Cardiac fibroblast (primary cell): Measurements from ENCODE around the gene RALB.
A peak's percentile ranks its signal among the peaks of the same experiment; 100 is the strongest.

Experiments
- DNase-seq, 2 donors: peaks; one replicate each; pipeline versions ENCODE4 v3.0.0 to v3.0.0-alpha.2; 2010; ENCODE audit warnings: low read depth in 2 of 2
- H3K4me3 ChIP-seq, 2 donors: replicated peaks in 1 of 2; 1 replicate in 1 of 2; 2 replicates in 1 of 2; pipeline ENCODE4 v1.5.1; 2011; ENCODE audit warnings: low read depth in 2 of 2, low read length in 2 of 2, mild to moderate bottlenecking in 2 of 2, moderate library complexity in 1 of 2
- TF ChIP-seq, protein P1 (sequence below): IDR thresholded peaks from one replicate; pipeline ENCODE4 v1.5.1; 2011; ENCODE audit warnings: low read depth, mild to moderate bottlenecking, low read length, inconsistent platforms

RALB gene

DNA sequence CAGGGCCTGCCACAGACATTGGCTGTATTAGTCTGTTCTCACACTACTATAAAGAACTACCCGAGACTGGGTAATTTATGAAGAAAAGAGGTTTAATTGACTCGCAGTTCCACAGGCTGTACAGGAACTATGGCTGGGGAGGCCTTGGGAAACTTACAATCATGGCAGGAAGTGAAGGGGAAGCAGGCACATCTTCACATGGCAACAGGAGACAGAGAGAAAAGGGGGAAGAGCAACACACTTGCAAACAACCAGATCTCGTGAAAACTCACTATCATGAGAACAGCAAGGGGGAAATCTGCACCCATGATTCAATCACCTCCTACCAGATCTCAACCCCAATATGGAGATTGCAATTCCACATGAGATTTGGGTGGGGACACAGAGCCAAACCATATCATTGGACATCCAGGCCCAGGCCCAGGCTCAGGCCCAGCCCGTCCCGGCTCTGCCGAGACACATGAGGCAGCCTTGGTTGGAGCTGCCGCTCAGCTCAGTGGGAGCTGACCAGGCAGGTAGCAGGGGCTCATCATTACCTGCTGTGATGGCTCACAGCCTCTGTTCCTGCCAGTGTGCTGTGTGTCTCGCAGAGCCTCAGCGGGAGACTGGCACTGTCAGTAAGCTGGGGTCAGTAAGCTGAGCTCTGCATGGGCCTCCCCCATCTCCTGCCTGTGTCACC lies 8.6 kb upstream of the RALB start:
- TF ChIP-seq, protein P1, sequence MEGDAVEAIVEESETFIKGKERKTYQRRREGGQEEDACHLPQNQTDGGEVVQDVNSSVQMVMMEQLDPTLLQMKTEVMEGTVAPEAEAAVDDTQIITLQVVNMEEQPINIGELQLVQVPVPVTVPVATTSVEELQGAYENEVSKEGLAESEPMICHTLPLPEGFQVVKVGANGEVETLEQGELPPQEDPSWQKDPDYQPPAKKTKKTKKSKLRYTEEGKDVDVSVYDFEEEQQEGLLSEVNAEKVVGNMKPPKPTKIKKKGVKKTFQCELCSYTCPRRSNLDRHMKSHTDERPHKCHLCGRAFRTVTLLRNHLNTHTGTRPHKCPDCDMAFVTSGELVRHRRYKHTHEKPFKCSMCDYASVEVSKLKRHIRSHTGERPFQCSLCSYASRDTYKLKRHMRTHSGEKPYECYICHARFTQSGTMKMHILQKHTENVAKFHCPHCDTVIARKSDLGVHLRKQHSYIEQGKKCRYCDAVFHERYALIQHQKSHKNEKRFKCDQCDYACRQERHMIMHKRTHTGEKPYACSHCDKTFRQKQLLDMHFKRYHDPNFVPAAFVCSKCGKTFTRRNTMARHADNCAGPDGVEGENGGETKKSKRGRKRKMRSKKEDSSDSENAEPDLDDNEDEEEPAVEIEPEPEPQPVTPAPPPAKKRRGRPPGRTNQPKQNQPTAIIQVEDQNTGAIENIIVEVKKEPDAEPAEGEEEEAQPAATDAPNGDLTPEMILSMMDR: no peak
- no peak overlapping the region for H3K4me3 ChIP-seq
- no peak for DNase-seq

DNA sequence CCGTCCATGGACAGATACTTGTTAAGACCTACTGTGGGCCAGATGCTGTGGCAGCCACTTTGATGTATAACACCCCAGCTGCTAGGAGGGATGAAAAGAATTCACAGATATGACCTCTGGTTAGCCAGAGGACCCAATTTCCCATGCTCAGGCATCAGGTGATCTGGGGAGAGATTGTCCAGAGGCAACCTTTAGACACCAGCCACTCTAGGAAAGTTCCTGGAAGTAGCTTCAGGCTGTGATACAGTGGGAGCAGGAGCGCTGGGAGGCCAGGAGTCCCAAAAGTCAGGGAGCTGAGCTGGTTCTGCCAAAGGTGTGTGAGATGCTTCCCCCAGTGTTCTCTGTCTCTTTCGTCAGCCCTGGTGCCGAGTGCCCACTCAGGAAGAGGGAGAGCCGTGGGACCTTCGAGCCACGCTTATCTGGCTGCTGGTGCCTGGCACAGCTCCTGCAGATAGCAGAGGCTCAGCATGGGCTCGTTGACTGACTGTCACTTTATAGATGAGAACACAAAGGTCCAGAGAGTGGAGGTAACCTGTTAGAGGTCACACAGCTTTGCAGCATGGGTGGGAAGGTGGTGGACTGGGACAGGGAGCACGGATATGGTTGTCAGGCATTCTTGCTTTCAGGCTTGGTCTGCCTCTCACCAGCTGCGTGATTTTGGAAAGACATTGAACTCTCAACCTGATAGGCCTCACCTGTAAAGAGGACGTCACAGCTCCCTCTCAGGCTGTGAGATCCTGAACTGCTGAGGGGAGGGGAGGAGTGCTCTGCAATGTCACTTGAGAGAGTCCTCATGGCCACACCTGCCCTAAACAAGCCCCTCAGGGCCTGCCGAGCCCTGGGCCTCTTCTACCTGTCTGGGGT lies 7.8 kb upstream of the RALB start:
- DNase-seq: no peak
- no peak overlapping the region for H3K4me3 ChIP-seq
- TF ChIP-seq, protein P1: no peak

DNA sequence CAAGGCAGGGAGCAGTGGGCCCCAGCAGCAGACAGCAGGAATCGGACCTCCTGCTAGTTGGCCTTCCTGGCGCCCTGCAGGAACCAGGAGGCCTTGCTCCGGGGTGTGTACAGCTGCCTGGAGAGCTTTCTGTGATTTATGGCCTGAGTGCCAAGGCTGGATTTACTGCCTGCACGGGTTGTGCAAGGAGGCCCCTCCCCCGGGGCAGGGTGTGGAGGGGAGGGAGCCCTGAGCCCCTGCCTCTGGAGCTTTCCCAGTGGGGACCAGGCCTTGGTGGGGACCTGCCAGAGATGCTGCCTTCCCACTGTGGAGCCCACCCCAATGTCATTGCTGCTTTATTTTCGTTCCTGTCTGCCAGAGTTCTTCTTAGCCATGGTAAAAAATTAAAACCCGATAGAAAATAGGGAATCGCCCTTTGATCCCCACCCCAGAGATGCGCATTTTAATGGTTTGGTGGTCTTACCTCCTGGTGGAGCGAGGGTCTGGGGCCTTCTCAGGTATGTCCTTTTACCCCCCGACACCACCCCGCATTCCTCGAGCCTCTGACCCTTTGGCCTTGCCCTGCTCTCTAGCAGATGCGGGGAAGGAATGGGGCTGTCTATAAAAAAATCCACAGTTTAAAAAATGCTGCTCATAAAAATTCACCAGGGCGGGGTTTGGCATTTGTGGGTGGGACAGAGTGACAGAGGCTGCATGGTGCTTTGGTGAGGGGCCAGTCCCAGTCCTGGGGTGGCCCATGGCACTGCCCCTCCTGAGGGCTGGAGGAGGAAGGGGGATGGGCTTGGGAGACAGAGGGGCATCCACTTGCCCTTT lies 6.9 kb upstream of the RALB start:
- TF ChIP-seq, protein P1: no peak

DNA sequence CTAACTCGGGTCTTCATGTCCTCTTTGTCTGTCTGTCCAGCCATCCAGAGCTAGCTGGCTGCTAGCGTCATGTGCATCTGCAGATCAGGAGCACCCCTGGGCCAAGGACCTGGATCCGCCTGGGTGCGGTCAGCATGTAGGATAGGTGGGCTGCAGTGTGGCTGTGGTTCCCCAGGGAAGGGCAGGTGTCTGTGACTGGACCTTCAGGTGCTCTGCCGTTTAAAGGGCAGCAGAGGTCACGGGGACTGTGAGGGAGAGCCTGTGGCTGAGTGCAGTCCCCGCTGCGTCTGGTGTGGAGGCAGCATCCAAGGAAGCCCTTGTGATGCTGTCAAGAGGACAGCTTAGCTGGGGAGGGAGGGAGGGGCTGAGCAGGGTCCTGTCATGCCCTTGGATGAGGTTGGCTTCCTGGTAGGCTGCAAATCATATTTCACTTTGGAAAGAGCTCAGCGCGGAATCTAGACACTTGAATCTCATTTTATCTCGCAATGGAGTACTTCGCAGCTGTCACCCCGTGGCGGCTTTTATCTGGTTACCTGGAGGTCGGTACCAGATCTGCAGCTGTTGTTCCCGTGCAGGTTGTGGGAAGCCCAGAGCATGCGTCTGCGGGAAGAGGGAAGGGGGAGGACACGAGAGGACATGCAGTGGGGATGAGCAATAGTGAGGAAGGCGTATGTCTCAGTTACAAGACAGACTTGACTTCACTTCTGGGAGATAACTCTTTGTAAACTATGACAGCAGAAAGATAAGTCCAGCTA lies 5.9 kb upstream of the RALB start:
- no peak overlapping the region for H3K4me3 ChIP-seq
- TF ChIP-seq, protein P1: no peak
- no peak for DNase-seq

More for the DNA sequence above, 6.9 kb upstream of the RALB start:
- peak in 1 of 2 donors; percentile 30 for DNase-seq
- no peak overlapping the region for H3K4me3 ChIP-seq

DNA sequence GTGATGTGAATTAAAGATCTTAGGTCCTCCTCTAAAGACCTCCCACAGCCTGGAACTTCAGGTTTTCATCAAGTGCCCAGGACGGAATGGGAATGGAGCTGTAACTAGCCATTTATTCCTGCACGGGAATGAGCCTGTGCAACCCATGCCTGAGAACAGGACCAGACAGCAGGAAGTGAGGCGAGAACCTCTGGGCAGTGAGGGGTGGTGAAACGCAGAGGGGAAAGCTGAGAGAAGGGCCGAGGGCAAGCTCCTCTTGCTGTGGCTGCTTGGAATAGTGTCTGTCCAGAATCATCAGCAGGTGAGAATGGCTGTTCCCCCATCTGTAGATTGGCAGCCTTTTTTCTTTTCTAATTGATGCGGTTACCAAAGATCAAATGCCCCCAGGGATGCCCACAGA lies 4.8 kb upstream of the RALB start:
- no peak overlapping the region for H3K4me3 ChIP-seq
- no peak for DNase-seq
- TF ChIP-seq, protein P1: no peak

DNA sequence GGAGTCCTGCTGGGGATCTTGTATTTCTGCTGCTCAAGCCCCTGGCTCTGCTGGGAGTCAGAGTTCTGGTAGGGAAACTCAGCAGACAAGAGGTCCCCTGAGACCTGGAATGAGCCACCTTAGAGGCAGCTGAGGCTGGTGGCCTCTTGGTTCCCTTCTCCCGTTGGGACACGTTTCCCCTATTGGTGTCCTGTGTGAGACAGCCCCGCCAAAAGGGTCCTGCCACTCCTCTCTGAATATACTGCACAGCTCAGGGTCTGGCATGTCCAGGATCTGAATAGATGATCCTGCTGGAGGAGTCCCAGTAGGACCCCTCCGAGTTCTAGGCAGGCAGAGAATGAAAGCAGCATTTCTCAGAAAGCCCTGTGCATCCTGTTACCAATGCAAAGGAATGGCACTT lies 2.0 kb upstream of the RALB start:
- no peak overlapping the region for H3K4me3 ChIP-seq
- DNase-seq: no peak
- TF ChIP-seq, protein P1: no peak
